Measurements from ENCODE around the gene GIMAP7.
A peak's percentile ranks its signal among the peaks of the same experiment; 100 is the strongest.
"Not testable (repeated sequence)": the region's sequence is repeated elsewhere in the genome, so short reads cannot be mapped to it uniquely, and the experiment has no call there.

GIMAP7 gene

GRCh38 chr7:150514748-150515222, at the start of gene GIMAP7:
GIMAP7 (plus strand) TSS chr7:150514872; CDS start chr7:150519975, 5,103 bp downstream.
- peak; percentile 21 to 47 (median 37) for DNase-seq (ENCODE audit: low read depth in 3 of 3, low spot score in 1 of 3)

- DNase-seq (ENCODE audit: low read depth in 3 of 3, low spot score in 1 of 3) = no peak
Observed at GRCh38 chr7:150464962-150465361, 49.7 kb upstream of the GIMAP7 start.

- no peak for DNase-seq (ENCODE audit: low read depth in 3 of 3, low spot score in 1 of 3)
Observed at GRCh38 chr7:150465414-150465813, 49.3 kb upstream of the GIMAP7 start.

- DNase-seq (ENCODE audit: low read depth in 3 of 3, low spot score in 1 of 3) = no peak
Observed at GRCh38 chr7:150466477-150466876, 48.2 kb upstream of the GIMAP7 start.

GRCh38 chr7:150468241-150468640, 46.4 kb upstream of the GIMAP7 start:
- DNase-seq (ENCODE audit: low read depth in 3 of 3, low spot score in 1 of 3) = no peak

GRCh38 chr7:150471886-150472285, 42.8 kb upstream of the GIMAP7 start:
- no peak for DNase-seq (ENCODE audit: low read depth in 3 of 3, low spot score in 1 of 3)

- no peak for DNase-seq (ENCODE audit: low read depth in 3 of 3, low spot score in 1 of 3)
Observed at GRCh38 chr7:150473902-150474301, 40.8 kb upstream of the GIMAP7 start.

- DNase-seq (ENCODE audit: low read depth in 3 of 3, low spot score in 1 of 3) = no peak
Observed at GRCh38 chr7:150476285-150476684, 38.4 kb upstream of the GIMAP7 start.

GRCh38 chr7:150476819-150477631, 37.6 kb upstream of the GIMAP7 start:
- no peak for DNase-seq (ENCODE audit: low read depth in 3 of 3, low spot score in 1 of 3)

- DNase-seq (ENCODE audit: low read depth in 3 of 3, low spot score in 1 of 3) = no peak
Observed at GRCh38 chr7:150479023-150479716, 35.5 kb upstream of the GIMAP7 start.

- DNase-seq (ENCODE audit: low read depth in 3 of 3, low spot score in 1 of 3) = peak in 1 of 3 donors; percentile 27
Observed at GRCh38 chr7:150481186-150481920, 33.3 kb upstream of the GIMAP7 start.

GRCh38 chr7:150481922-150482321, 32.8 kb upstream of the GIMAP7 start:
- no peak for DNase-seq (ENCODE audit: low read depth in 3 of 3, low spot score in 1 of 3)

GRCh38 chr7:150483514-150483913, 31.2 kb upstream of the GIMAP7 start:
- DNase-seq (ENCODE audit: low read depth in 3 of 3, low spot score in 1 of 3) = not testable (repeated sequence)

- DNase-seq (ENCODE audit: low read depth in 3 of 3, low spot score in 1 of 3) = not testable (repeated sequence)
Observed at GRCh38 chr7:150484071-150484470, 30.6 kb upstream of the GIMAP7 start.

- no peak for DNase-seq (ENCODE audit: low read depth in 3 of 3, low spot score in 1 of 3)
Observed at GRCh38 chr7:150487625-150488024, 27.0 kb upstream of the GIMAP7 start.

- DNase-seq (ENCODE audit: low read depth in 3 of 3, low spot score in 1 of 3) = no peak
Observed at GRCh38 chr7:150489782-150490181, 24.9 kb upstream of the GIMAP7 start.

GRCh38 chr7:150493442-150493841, 21.2 kb upstream of the GIMAP7 start:
- DNase-seq (ENCODE audit: low read depth in 3 of 3, low spot score in 1 of 3) = not testable (repeated sequence)

GRCh38 chr7:150502519-150502918, 12.2 kb upstream of the GIMAP7 start:
- DNase-seq (ENCODE audit: low read depth in 3 of 3, low spot score in 1 of 3) = no peak

GRCh38 chr7:150503155-150503554, 11.5 kb upstream of the GIMAP7 start:
- no peak for DNase-seq (ENCODE audit: low read depth in 3 of 3, low spot score in 1 of 3)

GRCh38 chr7:150503581-150503980, 11.1 kb upstream of the GIMAP7 start:
- no peak for DNase-seq (ENCODE audit: low read depth in 3 of 3, low spot score in 1 of 3)

GRCh38 chr7:150507947-150508602, 6.6 kb upstream of the GIMAP7 start:
- DNase-seq (ENCODE audit: low read depth in 3 of 3, low spot score in 1 of 3) = no peak
